Activated CD8-positive, alpha-beta memory T cell treated with anti-CD3 and anti-CD28 coated beads, Interleukin-2, amount 50 U/mL, for 1 hour (primary cell): ENCODE results near the gene LRRN4CL.
A peak's percentile ranks its signal among the peaks of the same experiment; 100 is the strongest.

Experiments used
- DNase-seq: peaks from one replicate; pipeline ENCODE4 v3.0.0-alpha.2; 2020; ENCODE audit errors: extremely low read depth

The LRRN4CL gene

GRCh38 chr11:62646825-62647608, 42.3 kb downstream of the LRRN4CL start:
- no peak for DNase-seq

- peak; percentile 97 for DNase-seq
These were observed 43.1 kb downstream of the LRRN4CL start, which contains the start of gene GANAB for GRCh38 chr11:62645946-62646824. GANAB (minus strand) TSS chr11:62646613; CDS start chr11:62646599, 14 bp downstream.

- DNase-seq: no peak
These were observed 43.7 kb downstream of the LRRN4CL start for GRCh38 chr11:62645671-62645945.

GRCh38 chr11:62644220-62644619, 45.1 kb downstream of the LRRN4CL start:
- no peak for DNase-seq
